GM12865 (cell line): Measurements from ENCODE around the gene GGNBP2.

Source experiments
- DNase-seq: peaks from one replicate; pipeline ENCODE4 v3.0.0; 2010; ENCODE audit warnings: low read depth
- H3K4me3 ChIP-seq: 2 replicates; pipeline ENCODE4 v1.5.1; 2011; ENCODE audit warnings: mild to moderate bottlenecking, low read depth, low read length, control low read depth
- TF ChIP-seq, protein P1 (sequence below): IDR thresholded peaks from 2 replicates; pipeline ENCODE4 v1.5.1; 2011; ENCODE audit warnings: low read length, control low read depth, low read depth, inconsistent platforms; ENCODE audit not compliant: insufficient read depth; ENCODE audit errors: missing control alignments

The GGNBP2 gene

DNA sequence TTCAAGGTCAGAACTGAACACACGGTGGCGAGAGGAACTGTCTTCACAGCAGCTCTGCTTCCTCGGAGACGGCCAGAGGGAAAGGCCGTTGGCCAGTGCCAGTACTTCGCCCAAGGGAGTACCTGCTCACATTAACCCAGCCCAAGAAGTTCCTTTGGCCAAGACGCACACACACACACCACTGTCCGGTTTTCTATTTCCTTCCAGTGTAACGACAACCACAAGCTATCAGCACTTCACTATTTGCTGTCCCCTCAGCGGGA is 744 bp upstream of the GGNBP2 start:
- TF ChIP-seq, protein P1, sequence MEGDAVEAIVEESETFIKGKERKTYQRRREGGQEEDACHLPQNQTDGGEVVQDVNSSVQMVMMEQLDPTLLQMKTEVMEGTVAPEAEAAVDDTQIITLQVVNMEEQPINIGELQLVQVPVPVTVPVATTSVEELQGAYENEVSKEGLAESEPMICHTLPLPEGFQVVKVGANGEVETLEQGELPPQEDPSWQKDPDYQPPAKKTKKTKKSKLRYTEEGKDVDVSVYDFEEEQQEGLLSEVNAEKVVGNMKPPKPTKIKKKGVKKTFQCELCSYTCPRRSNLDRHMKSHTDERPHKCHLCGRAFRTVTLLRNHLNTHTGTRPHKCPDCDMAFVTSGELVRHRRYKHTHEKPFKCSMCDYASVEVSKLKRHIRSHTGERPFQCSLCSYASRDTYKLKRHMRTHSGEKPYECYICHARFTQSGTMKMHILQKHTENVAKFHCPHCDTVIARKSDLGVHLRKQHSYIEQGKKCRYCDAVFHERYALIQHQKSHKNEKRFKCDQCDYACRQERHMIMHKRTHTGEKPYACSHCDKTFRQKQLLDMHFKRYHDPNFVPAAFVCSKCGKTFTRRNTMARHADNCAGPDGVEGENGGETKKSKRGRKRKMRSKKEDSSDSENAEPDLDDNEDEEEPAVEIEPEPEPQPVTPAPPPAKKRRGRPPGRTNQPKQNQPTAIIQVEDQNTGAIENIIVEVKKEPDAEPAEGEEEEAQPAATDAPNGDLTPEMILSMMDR = peak; percentile 2
- peak overlapping the region; percentile 91 for H3K4me3 ChIP-seq
- DNase-seq = peak; percentile 79

DNA sequence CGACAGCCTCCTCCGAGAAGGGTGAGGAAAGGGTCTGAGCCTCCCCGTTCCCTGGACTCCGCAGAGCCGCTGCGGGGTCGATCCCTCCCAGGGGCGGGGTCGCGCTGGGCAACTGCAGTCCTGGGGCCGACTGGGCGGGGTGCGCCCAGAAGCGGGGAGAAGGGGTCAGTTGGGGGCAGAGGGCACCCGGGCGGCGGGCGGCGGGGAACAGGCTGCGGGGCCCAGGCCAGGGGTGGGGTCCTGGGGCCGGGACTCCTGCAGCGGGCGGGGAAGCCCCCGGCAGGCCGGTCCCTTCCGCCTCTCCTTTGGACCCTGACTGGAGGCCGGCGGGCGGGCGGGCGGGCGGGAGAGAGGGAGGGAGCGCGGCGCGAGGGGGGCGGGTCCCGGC is 352 bp downstream of the GGNBP2 start:
- TF ChIP-seq, protein P1 = no peak
- peak overlapping the region; percentile 91 for H3K4me3 ChIP-seq
- no peak for DNase-seq

DNA sequence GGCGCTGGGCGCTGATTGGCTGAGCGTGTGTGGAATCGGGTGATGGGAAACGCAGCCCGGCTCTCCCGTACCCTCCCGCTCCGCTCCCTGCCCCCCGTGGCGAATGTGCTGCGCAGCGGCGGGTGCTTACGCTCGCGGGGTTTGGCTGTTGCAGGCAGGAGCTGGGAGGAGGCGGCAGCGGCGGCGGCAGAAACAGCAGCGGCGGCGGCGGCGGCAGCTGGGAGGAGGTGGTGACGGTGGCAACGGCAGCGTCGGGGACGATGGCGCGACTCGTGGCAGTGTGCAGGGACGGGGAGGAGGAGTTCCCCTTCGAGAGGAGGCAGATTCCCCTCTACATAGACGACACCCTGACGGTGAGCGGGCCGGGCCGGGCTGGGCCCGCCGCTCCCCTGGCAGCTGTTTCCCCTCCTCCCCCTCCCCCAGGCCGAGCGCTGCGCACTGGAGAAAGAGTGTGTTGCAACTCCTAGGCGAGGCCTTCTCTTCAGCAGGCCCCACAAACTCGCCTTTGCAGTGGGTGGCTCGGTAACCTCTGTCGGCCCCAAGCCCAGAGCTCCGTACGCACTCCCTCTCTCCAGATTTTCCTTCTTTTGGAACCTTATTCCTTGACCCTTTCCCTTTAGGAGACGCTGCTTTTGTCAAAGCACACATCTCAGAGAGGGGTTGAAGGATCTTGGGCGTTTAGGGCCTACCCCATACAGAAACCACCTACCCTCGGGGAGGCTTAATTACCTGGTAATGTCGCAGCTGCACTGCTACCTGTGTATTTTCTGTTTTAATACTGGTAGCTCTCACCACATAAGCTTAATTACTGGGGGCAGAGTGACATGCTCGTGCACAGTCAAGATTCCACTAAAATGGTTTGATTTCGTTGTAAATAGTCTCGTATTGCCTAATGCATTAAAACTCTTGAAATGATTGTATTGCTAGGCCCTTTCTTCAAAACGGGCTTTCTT is 1.0 kb downstream of the GGNBP2 start:
- TF ChIP-seq, protein P1 = no peak
- H3K4me3 ChIP-seq = peak overlapping the region; percentile 89
- DNase-seq = peak; percentile 99

DNA sequence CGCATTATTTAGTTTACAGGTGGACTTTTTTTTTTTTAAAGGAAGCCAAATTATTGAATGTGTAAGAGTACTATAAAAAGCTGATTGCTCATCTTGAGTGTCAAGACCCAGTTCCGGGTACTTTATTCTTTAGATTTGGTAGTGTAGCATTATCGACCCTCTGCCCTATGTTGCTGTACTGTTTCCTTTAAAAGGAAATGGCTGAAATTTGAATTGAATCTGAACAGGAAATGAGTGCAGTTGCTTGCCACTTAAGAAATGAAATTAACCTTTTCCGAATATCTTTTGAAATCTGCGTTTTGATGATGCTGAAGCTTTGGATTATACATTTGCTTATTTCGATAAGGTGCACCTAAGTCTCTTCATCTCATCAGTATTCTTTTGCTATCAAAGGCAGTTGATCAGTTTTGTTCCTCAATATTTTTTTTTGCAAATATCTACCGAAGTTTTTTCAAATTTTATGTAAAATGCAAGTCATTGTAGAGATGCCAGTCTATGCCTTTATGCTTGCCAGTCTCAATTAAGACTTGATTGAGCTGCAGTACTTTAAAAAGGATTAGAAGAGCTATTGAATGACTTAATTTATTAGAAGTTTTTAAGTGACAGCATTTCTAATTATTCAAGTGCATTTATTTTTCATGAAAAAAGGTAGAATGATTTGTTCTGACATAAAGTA is 1.8 kb downstream of the GGNBP2 start:
- DNase-seq = peak; percentile 17
- H3K4me3 ChIP-seq = peak overlapping the region; percentile 89
- TF ChIP-seq, protein P1 = no peak

DNA sequence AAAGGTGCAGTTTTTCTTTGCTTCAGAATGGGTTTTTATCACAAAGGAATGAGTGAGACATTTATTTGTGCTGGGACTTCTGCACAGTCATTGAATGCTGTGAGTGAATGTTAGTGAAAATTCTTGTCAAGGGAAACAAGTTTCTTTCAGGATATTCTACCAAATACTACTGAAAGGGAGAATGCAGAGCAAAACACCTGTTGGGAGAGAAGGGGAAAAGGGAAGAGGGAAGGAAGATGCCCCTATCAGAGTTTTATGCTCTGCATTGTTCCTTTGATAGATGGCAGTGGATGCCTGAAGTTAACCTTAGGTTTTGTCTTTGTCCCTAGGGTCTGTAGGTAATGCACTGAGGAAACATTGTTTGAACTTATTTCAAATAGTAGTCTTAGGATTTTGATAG is 3.1 kb downstream of the GGNBP2 start:
- H3K4me3 ChIP-seq = no peak overlapping the region

DNA sequence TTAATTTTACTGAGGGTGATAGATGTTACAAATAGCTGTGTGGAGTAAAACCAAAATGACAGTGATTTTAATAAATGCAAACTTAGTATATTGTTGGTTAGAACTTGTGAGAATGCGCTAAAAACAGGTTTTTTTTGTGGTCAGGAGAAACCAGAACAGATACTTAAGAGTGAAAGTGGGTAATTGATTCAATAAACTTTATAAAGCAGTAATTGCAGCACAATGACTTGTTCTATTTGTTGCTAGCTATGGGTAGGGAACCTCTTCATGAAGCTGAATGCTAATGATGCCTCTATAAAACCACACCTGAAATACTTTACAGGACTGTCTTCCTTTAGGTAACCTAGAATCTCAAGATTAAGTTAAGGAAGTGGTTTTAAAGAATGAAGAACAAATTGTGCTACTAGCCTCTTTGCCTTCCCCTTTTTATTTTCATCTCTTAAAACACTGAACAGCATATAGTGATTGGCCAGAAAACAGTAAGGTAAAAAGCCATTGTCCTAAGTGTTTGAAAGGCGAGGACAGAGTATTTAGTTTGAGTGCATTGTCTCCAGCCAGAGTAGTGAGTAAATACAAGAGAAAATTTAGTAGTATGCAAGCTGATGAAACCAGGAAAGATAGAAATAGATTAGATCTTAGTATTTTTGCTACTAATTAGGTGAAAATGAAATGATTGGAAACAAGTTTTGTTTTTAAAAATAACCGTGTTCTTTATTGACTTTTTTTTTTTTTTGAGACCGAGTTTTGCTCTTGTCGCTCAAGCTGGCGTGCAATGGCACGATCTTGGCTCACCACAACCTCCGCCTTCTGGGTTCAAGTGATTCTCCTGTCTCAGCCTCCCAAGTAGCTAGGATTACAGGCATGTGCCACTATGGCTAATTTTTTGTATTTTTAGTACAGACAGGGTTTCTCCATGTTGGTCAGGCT is 6.0 kb downstream of the GGNBP2 start:
- H3K4me3 ChIP-seq = no peak overlapping the region
- TF ChIP-seq, protein P1 = no peak
- DNase-seq = peak; percentile 72

More for the DNA sequence above, 3.1 kb downstream of the GGNBP2 start:
- TF ChIP-seq, protein P1 = no peak
- no peak for DNase-seq
